GM18951 (cell line): ENCODE data around the gene IDUA.
"Not testable (repeated sequence)": the region's sequence is repeated elsewhere in the genome, so short reads cannot be mapped to it uniquely, and the experiment has no call there.

Experiments
- POLR2A ChIP-seq: IDR thresholded peaks from 4 replicates; pipeline ENCODE4 v1.6.1; 2011; ENCODE audit warnings: mild to moderate bottlenecking; ENCODE audit not compliant: insufficient read length, insufficient read depth; ENCODE audit errors: extremely low read depth
- in situ Hi-C: fragments of 300-500 bp; cut with MboI; formaldehyde crosslinking; loops from one replicate; pipeline ENCODE4 v1.12.0; 2022; ENCODE audit warnings: low sequenced_read_pairs, mixed read lengths, inconsistent platforms; ENCODE audit not compliant: unreplicated experiment

Gene IDUA

DNA sequence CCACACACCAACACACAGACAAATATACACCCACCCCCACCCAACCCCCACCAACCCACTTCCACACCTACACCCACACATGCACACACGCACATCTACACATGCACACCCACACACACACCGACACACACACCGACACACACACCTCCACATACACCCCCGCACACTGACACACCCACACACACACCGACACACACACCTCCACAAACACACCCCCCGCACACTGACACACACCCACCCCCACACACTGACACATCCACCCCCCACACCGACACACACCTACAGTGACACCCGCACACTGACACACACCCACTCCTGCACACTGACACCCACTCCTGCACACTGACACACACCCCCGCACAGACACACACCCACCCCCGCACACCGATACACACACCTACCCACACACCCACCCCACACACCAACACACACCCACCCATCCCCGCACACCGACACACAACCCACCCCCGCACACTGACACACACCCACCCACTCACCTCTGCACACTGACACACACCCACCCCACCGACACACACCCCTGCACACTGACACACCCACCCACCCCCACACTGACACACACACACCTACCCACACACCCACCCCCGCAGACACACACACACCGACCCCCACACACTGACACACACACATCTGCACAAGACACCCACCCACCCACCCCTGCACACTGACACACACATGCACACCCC lies 55.7 kb downstream of the IDUA start:
- TF ChIP-seq POLR2A = no peak
- in situ Hi-C loops = no loop called here

DNA sequence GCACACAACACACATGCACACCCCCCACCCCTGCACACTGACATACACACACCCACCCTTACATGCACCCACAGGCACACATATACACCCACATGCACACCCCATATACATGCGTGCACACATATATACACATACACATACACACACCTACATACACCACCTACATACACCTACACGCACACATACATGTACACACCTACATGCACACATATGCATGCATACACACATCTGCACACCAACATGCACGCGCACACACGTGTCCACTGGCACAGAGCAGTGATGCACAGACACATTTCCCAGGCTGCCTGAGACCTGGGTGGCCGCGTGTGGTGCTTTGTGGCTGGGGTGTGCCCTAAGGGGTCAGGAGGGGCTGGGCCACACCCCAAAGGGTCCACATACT lies 56.3 kb downstream of the IDUA start:
- no peak for TF ChIP-seq POLR2A
- in situ Hi-C loops = no loop called here

DNA sequence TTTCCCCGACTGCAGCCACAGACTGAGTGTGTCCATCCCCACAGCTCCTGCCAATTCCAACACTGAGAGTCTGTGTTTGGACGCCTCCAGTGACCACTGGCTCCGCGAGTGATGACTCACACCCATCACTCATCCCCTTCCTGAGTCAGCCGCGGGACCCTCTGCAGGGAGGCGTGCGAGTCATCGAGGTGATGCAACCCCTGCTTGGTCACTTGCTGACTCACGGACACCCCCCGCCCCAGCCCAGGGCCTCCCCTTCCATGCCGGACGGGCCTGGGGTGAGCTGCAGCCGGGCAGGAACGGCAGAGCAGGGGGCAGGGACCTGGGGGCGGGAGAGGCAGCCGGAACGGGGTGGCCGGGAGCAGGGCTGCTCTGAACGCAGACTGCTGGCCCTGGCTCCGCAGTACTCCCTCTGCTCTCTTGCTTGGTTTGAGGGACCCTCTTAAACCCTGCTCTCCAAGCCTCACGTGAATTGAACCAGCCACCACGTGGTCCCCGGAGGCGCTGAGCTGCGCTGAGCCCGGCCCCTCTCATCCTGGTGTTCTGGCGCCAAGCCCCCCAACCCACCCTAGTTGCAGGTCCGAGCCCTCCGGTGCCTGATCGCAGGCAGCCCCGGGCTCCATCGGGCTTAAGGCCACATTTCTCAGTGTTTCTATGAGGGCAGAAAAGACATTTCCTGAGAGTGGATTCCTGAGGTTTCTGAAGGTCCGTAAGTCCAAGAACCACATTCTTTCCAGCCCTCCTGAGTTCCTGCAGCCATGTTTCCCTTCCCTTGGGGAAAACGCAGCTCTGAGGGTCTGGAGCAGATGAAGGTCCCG lies 57.0 kb downstream of the IDUA start:
- in situ Hi-C loops = no loop called here
- no peak for TF ChIP-seq POLR2A

DNA sequence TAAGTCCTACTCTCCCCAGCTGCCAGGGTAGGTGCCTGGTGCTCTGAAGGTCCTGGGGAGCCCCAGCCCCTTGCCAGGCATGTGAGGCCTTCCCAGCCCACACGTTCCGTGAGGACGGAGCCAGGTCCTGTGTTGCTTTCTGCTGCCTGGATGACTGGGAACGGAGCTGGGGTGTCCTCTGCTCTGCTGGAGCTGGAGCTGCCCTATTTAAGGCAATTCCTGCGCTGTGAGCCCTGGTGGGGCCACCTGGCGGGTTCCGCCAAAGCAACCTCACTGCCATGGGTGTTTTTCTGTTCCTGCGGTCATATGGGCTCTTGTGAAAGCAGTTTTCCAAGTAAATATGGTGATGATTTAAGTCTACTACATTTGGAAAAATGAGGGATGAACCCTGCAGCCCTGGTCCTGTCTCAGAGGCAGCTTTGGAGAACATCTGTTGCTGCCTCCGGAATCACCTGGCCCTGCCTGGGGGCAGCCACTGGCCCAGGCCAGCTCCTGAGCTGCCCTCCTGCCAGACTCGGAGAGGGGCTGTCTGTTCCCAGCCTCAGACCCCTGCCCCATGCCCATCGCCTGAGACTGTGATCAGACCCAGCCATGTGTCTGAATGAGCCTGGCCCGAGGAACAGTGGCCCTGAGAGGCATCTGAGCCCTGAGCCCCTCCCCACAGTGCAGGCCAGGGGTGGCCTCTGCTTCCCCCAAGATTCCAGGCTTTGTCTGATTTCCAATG lies 57.8 kb downstream of the IDUA start:
- in situ Hi-C loops = no loop called here
- no peak for TF ChIP-seq POLR2A

DNA sequence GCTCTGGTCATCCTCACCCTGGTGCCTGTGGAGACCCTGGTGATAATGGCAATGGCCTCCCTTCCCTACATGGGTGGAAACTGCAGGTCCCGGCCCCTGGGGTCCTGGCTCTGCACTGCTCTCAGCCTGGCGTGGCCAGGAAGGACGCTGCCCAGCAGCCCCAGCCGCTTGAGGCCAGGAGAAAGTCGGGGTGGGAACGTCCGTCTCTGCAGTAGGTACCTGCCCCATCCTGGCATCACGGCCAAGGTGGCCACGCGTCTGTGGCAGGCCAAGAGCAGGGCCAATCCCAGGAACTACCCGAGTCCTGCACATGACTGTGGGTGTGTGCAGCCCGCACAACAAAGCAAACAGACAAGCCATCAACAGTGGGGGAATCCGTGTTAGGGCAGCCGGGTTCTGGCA lies 58.4 kb downstream of the IDUA start:
- in situ Hi-C loops = no loop called here
- TF ChIP-seq POLR2A = no peak

DNA sequence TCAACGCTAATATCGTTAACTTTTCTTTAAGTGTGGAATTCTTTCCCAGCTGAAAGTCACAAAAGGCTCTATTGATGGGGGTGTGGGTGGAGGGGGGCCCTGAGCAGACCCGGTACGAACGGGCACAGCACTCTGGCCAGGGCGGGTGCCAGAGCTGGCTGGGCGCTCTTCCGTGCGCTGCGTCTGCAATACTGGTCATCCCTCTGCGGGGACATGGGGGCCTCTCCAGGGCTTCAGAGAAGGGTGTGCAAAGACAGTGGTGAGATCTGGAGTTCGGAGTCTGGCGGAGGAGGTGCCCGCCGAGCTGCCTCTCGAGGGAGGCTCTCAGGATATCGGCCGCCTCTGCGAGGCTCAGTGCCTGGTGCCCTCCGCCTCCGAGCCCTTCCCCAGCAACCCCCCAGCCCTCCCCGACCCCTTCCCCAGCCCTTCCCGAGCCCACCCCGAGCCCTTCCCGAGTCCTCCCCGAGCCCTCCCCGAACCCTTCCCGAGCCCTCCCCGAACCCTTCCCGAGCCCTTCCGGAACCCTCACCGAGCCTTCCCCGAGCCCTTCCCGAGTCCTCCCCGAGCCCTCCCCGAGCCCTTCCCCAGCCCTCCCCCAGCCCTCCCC lies 58.9 kb downstream of the IDUA start:
- in situ Hi-C loops = no loop called here

DNA sequence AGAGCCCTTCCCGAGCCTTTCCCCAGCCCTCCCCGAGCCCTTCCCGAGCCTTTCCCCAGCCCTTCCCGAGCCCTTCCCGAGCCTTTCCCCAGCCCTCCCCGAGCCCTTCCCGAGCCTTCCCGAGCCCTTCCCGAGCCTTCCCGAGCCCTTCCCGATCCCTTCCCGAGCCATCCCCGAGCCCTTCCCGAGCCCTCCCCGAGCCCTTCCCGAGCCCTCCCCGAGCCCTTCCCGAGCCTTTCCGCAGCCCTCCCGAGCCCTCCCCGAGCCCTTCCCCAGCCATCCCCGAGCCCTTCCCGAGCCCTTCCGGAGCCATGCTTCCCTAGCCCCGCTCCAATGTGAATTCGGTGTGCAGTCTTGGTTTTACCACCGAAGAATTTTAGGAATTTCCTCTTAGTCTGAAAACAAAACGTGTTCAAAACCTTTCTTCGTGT lies 59.8 kb downstream of the IDUA start:
- in situ Hi-C loops = not testable (repeated sequence)

More for the DNA sequence above, 58.9 kb downstream of the IDUA start:
- TF ChIP-seq POLR2A = no peak

DNA sequence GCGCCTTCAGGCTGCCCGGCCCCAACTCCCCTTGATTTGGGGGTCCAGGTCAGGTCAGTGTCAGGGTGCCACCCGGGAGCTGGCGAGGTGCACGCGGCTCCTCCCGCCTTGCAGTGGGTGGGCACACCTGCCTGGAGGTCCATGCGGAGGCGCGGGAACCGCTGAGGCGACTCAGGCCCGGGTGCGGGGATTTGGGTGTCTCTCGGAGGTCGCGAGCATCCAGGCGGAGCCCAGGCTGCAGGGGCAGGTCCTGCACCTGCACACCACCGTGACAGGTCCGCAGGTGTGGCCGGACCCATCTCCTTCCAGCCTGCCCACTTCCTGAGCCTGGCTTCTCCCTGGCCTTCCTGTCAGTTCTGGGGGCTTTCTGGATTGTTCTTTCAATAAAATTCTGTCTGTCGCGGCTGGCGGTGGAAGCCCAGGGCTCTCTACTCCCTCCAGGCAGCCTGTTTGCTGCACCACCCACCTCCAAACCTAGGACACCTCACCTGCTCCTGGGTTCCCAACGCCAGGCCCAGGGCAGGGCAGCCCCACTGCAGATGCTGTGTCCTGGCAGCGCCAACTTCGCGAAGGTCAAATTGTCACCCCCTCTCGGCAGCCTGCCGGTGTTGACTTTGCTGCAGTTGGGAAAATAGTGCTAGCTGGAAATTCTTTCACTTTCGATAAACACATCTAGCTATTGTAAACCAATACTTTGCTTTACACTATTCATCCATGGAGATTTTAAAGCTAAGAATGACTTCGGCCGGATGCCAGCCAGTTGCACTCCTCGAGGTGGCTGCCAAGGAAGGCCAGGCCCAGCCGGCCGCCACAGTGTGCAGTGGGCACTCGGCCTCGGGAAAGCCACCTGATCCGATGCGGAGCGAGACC lies 60.5 kb downstream of the IDUA start:
- TF ChIP-seq POLR2A = no peak
- in situ Hi-C loops = no loop called here

DNA sequence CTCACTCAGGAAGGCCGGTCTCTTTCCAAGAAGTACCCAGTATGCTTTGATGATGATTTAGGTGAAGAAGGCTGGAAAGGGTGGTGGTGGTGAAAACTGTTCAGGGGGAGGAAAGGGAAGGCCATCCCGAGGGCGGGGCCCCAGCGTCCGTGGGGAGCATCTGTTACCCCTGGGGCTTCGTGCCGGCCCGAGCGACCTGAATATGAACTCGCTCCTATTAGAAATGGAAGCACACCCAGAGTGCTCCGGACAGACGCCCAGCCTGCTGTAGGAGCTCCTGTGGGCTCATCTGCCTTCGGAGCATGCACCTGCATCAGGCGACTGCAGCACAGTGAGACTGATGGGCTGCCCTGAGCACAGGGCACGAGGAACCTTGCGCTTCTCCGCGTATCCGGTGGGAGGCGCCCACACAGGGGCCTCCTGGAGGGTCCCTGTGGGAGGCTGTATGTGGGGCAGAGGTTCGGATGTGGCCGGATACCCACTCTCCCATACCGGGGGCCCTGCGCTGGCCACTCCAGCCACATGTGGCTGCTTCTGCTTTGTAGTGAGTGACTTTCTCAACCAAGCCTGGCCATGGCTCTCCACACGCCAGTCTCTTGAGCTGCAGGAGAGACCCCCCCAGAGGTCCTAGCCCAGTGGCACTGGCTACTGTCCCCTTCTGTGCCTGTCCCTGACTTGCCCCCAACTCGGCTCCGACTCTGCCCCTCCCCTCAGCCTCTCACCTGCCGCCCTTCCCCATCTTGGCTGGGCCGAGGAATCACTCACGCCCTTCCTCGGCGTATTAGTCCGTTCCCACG lies 61.3 kb downstream of the IDUA start:
- no peak for TF ChIP-seq POLR2A
- in situ Hi-C loops = no loop called here

DNA sequence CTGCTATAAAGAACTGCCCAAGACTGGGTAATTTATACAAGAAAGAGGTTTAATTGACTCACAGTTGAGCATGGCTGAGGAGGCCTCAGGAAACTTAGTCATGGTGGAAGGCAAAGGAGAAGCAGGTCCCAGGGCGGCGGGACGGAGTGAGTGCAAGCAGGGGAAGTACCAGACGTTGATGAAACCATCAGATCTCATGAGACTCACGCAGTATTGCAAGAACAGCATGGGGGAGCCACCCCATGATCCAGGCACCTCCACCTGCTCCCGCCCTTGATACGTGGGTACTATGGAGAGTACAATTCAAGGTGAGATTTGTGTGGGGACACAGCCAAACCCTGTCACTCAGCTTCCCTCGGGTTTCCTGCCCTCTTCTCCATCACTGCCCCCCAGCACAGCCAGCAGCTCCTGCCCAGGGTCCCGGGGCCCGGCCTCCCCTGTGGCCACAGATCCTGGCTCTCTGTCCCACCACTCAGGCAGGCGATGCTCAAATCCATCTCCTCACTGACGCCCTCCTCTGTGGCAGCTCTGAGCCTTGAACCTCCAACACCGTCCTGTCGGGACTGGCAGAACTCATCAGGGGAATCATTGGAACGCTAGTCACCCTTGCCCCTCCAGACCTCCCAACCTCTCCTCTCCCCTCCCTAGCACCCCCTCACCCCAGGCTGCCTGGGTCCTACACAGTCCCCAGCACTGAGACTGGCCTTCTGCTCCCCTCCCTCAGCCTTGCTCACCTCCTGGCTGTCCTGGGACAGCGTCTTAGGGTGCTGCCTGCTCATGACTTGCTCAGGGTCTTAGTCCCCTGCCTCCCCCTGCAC lies 62.1 kb downstream of the IDUA start:
- in situ Hi-C loops = no loop called here
- no peak for TF ChIP-seq POLR2A

DNA sequence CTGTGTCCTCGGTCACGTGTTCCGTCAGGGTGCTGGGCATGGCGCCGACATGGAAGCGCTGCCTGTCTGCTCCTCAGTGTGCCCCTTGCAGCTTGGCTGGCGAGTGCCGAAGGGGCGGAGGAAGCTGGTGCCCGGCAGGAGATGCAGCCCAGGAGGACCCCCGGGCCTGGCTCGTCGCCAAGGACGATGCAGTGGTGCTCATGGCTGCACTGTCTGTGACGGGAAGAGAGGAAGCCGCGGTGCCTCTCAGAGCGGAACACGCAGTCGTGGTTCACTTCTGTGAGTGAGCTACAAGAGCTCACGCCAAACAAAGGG lies 62.7 kb downstream of the IDUA start:
- in situ Hi-C loops = no loop called here
- no peak for TF ChIP-seq POLR2A
